GM21423 (cell line): ENCODE results near the gene PIGC.
"Not testable (repeated sequence)": the region's sequence is repeated elsewhere in the genome, so short reads cannot be mapped to it uniquely, and the experiment has no call there.

Source experiments
- ATAC-seq: cut with Tn5 transposase; IDR thresholded peaks from one replicate; pipeline ENCODE4 v1.9.1; 2021; ENCODE audit warnings: mild to moderate bottlenecking, moderate library complexity; ENCODE audit not compliant: unreplicated experiment

The PIGC gene

GRCh38 chr1:172467446-172467845, 23.6 kb upstream of the PIGC start:
- no peak for ATAC-seq

GRCh38 chr1:172466795-172467407, 23.0 kb upstream of the PIGC start:
- ATAC-seq, result no peak

GRCh38 chr1:172465617-172466016, 21.7 kb upstream of the PIGC start:
- no peak for ATAC-seq

- no peak for ATAC-seq
Measured at GRCh38 chr1:172460887-172461315, 17.0 kb upstream of the PIGC start.

- ATAC-seq, result no peak
Measured at GRCh38 chr1:172460177-172460576, 16.3 kb upstream of the PIGC start.

- no peak for ATAC-seq
Measured at GRCh38 chr1:172457479-172458130, 13.7 kb upstream of the PIGC start.

- ATAC-seq, result no peak
Measured at GRCh38 chr1:172456344-172456769, 12.5 kb upstream of the PIGC start.

- no peak for ATAC-seq
Measured at GRCh38 chr1:172455451-172455850, 11.6 kb upstream of the PIGC start.

GRCh38 chr1:172453607-172454006, 9.7 kb upstream of the PIGC start:
- no peak for ATAC-seq

GRCh38 chr1:172453153-172453545, 9.3 kb upstream of the PIGC start:
- ATAC-seq, result no peak

- ATAC-seq, result no peak
Measured at GRCh38 chr1:172452536-172453152, 8.8 kb upstream of the PIGC start.

GRCh38 chr1:172451002-172451443, 7.2 kb upstream of the PIGC start:
- ATAC-seq, result no peak

GRCh38 chr1:172450524-172450885, 6.6 kb upstream of the PIGC start:
- no peak for ATAC-seq

GRCh38 chr1:172449585-172450523, 6.0 kb upstream of the PIGC start:
- ATAC-seq, result peak; percentile 92

- no peak for ATAC-seq
Measured at GRCh38 chr1:172448995-172449584, 5.2 kb upstream of the PIGC start.

- ATAC-seq, result no peak
Measured at GRCh38 chr1:172447641-172448040, 3.8 kb upstream of the PIGC start.

GRCh38 chr1:172446547-172446946, 2.7 kb upstream of the PIGC start:
- no peak for ATAC-seq

GRCh38 chr1:172442843-172443565, 865 bp downstream of the PIGC start:
- no peak for ATAC-seq

- no peak for ATAC-seq
Measured at GRCh38 chr1:172442404-172442803, 1.5 kb downstream of the PIGC start.

- ATAC-seq, result not testable (repeated sequence)
Measured at GRCh38 chr1:172437183-172437582, 6.7 kb downstream of the PIGC start.
